ENCODE measurements around the gene PAX8. TPM values are rescaled to one million over a fixed set of nuclear protein-coding genes. Genes with fewer than 3 reads are reported as not detected.

The PAX8 gene
- total RNA-seq, 2 experiments from 2014 or later, result 0.36 to 0.52 TPM

DNA sequence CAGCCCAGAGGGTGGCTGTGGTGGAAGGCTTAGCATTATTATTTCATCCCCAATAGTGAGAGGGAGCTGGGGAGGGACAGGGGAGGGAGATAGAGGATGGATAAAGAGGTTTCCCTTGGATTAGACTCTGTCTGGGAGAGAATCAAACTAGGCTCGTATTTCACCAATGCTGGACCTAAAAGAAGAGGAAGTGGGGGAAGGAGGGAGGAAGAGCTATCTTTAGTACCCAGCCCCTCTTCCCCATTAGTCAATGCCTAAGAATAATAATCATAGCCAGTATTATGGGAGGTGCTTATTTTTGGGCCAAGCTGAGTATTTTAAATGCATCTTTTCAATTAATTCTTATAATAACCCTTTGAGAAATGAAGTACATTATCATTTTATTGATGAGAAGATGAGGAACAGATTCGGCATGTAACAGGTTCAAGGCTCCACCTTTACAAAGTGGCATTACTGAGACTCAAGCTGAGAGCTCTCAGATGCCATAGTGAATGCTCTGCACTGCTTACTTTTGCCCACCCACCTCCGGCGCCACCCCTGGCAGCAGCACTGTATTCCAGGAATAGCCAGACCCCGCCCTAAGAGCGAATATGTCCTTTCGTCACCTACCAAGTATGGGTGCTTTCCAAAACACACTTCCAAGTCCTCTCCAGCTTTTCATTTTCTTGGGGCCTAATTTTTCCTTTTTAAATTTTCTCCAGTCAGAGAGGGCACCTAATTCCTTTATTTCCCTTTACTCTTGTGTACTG, 21.0 kb downstream of the PAX8 start:
- peaks cover 3% of the 10 kb centered on the region for H3K9me3 Mint-ChIP-seq
- peak overlapping the region; percentile 25 for H3K27ac Mint-ChIP-seq
- intact Hi-C loops (cut with DNase I, micrococcal nuclease), result no loop called here
- CTCF ChIA-PET, result interaction anchor here (0.9 kb wide), 1 partner anchor 132 kb away, joined by 3 read pairs; no protein-coding TSS in a partner anchor
- no peak for ATAC-seq (ENCODE audit: poor library complexity)
- H3K9me3 ChIP-seq (ENCODE audit: control insufficient read depth in 1 of 2, insufficient read depth in 1 of 2, low read length in 2 of 2), result no peaks in the 10 kb centered on the region
- peaks cover 71% of the 10 kb centered on the region for H3K4me1 Mint-ChIP-seq (ENCODE audit: low read depth)
- no peaks in the 10 kb centered on the region for H3K36me3 ChIP-seq (ENCODE audit: insufficient read depth, low read length)
- H3K36me3 Mint-ChIP-seq (ENCODE audit: low read depth), result no peaks in the 10 kb centered on the region
- no peaks in the 10 kb centered on the region for H3K27me3 ChIP-seq (ENCODE audit: control insufficient read depth in 1 of 2, insufficient read depth in 2 of 2, low read length in 2 of 2)
- no peak overlapping the region for H3K4me3 ChIP-seq (ENCODE audit: low read length)
- no peaks in the 10 kb centered on the region for H3K27me3 Mint-ChIP-seq
- H3K4me3 Mint-ChIP-seq, result no peak overlapping the region
- POLR2A ChIA-PET, result interaction anchor here (0.9 kb wide), 1 partner anchor 15 kb away, joined by 3 read pairs; no protein-coding TSS in a partner anchor
- TF ChIP-seq, protein P1, sequence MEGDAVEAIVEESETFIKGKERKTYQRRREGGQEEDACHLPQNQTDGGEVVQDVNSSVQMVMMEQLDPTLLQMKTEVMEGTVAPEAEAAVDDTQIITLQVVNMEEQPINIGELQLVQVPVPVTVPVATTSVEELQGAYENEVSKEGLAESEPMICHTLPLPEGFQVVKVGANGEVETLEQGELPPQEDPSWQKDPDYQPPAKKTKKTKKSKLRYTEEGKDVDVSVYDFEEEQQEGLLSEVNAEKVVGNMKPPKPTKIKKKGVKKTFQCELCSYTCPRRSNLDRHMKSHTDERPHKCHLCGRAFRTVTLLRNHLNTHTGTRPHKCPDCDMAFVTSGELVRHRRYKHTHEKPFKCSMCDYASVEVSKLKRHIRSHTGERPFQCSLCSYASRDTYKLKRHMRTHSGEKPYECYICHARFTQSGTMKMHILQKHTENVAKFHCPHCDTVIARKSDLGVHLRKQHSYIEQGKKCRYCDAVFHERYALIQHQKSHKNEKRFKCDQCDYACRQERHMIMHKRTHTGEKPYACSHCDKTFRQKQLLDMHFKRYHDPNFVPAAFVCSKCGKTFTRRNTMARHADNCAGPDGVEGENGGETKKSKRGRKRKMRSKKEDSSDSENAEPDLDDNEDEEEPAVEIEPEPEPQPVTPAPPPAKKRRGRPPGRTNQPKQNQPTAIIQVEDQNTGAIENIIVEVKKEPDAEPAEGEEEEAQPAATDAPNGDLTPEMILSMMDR (IDR thresholded peaks at IDR 0.05), result no peak
- H3K4me1 ChIP-seq (ENCODE audit: insufficient read depth, low read length), result peaks cover 45% of the 10 kb centered on the region
- no peak for DNase-seq
- no peak overlapping the region for H3K27ac ChIP-seq (ENCODE audit: low read depth in 1 of 2, low read length in 2 of 2)

DNA sequence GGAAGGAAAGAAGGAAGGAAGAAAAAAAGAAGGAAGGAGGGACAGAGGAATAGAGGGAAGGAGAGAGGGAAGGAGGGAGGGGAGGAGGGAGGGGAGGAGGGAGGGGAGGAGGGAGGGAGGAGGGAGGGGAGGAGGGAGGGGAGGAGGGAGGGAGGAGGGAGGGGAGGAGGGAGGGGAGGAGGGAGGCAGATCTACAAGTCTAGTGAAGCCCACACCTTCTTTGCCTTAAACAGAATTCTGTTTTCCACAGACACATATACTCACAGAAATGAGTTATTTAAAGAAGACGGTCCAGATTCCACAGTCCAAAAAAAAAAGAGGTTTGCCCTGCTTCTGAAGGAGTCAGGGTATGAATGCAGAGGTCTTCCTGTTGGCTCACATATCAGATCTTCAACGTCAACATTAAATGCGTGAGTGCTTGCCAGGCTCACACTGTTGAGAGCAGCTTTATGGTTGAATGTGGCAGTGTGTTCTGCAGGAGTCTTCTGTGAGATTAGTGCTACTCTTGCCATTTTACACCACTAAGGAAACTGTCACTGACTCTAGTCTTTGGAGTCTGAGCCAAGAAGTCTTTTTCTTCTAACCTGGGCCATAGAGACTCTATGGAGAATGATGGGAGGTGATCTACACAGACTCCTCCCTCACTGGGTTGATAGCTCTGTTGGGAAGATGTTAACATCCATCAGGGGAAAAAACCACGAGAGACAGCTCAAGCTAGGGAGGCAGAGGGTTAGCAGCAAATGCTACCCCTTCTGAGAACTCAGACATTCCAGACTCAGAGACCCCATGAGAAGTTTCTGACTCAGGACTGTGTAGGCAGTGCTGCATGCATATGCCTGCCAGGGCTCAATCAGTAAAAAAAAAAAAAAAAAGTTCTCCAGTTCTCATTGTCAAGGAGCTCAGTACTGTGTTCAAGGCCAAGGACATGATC, 23.3 kb downstream of the PAX8 start:
- ATAC-seq (ENCODE audit: poor library complexity) (peak; percentile 51), DNase-seq (no peak)
- peaks cover 88% of the 10 kb centered on the region for H3K4me1 Mint-ChIP-seq (ENCODE audit: low read depth)
- no peaks in the 10 kb centered on the region for H3K36me3 Mint-ChIP-seq (ENCODE audit: low read depth)
- ChIA-PET CTCF (no interaction called here), POLR2A (no interaction called here)
- TF ChIP-seq, protein P1 (IDR thresholded peaks at IDR 0.05), result no peak
- H3K4me3 Mint-ChIP-seq, result peak overlapping the region; percentile 43
- H3K27me3 Mint-ChIP-seq, result no peaks in the 10 kb centered on the region
- H3K4me3 ChIP-seq (ENCODE audit: low read length), result no peak overlapping the region
- intact Hi-C loops (cut with DNase I, micrococcal nuclease), result no loop called here
- H3K27ac ChIP-seq (ENCODE audit: low read depth in 1 of 2, low read length in 2 of 2), result no peak overlapping the region
- H3K9me3 ChIP-seq (ENCODE audit: control insufficient read depth in 1 of 2, insufficient read depth in 1 of 2, low read length in 2 of 2), result no peaks in the 10 kb centered on the region
- no peaks in the 10 kb centered on the region for H3K36me3 ChIP-seq (ENCODE audit: insufficient read depth, low read length)
- H3K27ac Mint-ChIP-seq, result peak overlapping the region; percentile 80
- H3K9me3 Mint-ChIP-seq, result peaks cover 3% of the 10 kb centered on the region
- no peaks in the 10 kb centered on the region for H3K27me3 ChIP-seq (ENCODE audit: control insufficient read depth in 1 of 2, insufficient read depth in 2 of 2, low read length in 2 of 2)
- H3K4me1 ChIP-seq (ENCODE audit: insufficient read depth, low read length), result peaks cover 65% of the 10 kb centered on the region

GRCh38 chr2:113253453-113253852, 25.3 kb downstream of the PAX8 start:
- intact Hi-C loops (cut with DNase I, micrococcal nuclease), result no loop called here
- Mint-ChIP-seq H3K27ac (peak overlapping the region; percentile 80), H3K4me1 (ENCODE audit: low read depth) (peaks cover 94% of the 10 kb centered on the region), H3K36me3 (ENCODE audit: low read depth) (no peaks in the 10 kb centered on the region), H3K9me3 (peaks cover 3% of the 10 kb centered on the region), H3K27me3 (no peaks in the 10 kb centered on the region), H3K4me3 (peak overlapping the region; percentile 9)
- POLR2A ChIA-PET, result no interaction called here
- ATAC-seq (ENCODE audit: poor library complexity) (no peak), DNase-seq (peak in 1 of 14 experiments; percentile 8)
- no peaks in the 10 kb centered on the region for H3K9me3 ChIP-seq (ENCODE audit: control insufficient read depth in 1 of 2, insufficient read depth in 1 of 2, low read length in 2 of 2)
- CTCF ChIA-PET, result interaction anchor here (1.1 to 1.7 kb wide), 2 partner anchors 117 to 136 kb away, joined by 3 read pairs; no protein-coding TSS in a partner anchor
- H3K27me3 ChIP-seq (ENCODE audit: control insufficient read depth in 1 of 2, insufficient read depth in 2 of 2, low read length in 2 of 2), result no peaks in the 10 kb centered on the region
- peaks cover 74% of the 10 kb centered on the region for H3K4me1 ChIP-seq (ENCODE audit: insufficient read depth, low read length)
- no peaks in the 10 kb centered on the region for H3K36me3 ChIP-seq (ENCODE audit: insufficient read depth, low read length)
- H3K4me3 ChIP-seq (ENCODE audit: low read length), result no peak overlapping the region
- H3K27ac ChIP-seq (ENCODE audit: low read depth in 1 of 2, low read length in 2 of 2), result peak overlapping the region; percentile 34 to 56
- TF ChIP-seq, protein P1 (IDR thresholded peaks at IDR 0.05), result no peak
